Gastrocnemius medialis (tissue), 4 donors: Measurements from ENCODE around the gene CBARP. TPM values are rescaled to one million over a fixed set of nuclear protein-coding genes. Genes with fewer than 3 reads are reported as not detected.

Experiments
- ATAC-seq, 2 donors: fragments of 150-250 bp; one replicate each; pipeline ENCODE4 v1.9.1; 2016
- DNase-seq, 2 donors: peaks; one replicate each; pipeline ENCODE4 v3.0.0-alpha.2; 2019
- H3K27ac ChIP-seq, 4 donors: fragments of 200-600 bp; sonication (generic); 1 replicate in 1 of 4; 2 replicates in 3 of 4; pipeline ENCODE4 v1.5.1; 2016 to 2018; ENCODE audit warnings: mild to moderate bottlenecking in 2 of 4, moderate library complexity in 1 of 4
- H3K27me3 ChIP-seq, 3 donors: fragments of 200-600 bp; sonication (generic) in 2 of 3; 1 replicate in 1 of 3; 2 replicates in 2 of 3; pipeline versions ENCODE4 v1.5.1 to v1.6.0; 2016 to 2019; ENCODE audit warnings: mild to moderate bottlenecking in 1 of 3, moderate library complexity in 1 of 3
- H3K36me3 ChIP-seq, 2 donors: fragments of 200-600 bp; sonication (generic) in 1 of 2; one replicate each; pipeline ENCODE4 v1.5.1; 2017 to 2018
- H3K4me1 ChIP-seq, 2 donors: fragments of 200-600 bp; sonication (generic) in 1 of 2; one replicate each; pipeline ENCODE4 v1.5.1; 2016 to 2017; ENCODE audit warnings: mild to moderate bottlenecking in 2 of 2
- H3K4me3 ChIP-seq, 4 donors: fragments of 200-600 bp; sonication (generic) in 3 of 4; 1 replicate in 1 of 4; 2 replicates in 3 of 4; pipeline ENCODE4 v1.5.1; 2016 to 2019; ENCODE audit warnings: mild to moderate bottlenecking in 2 of 4
- H3K9me3 ChIP-seq, 3 donors: fragments of 200-600 bp; sonication (generic) in 2 of 3; 1 replicate in 1 of 3; 2 replicates in 2 of 3; pipeline ENCODE4 v1.5.1; 2016 to 2019
- CTCF ChIP-seq, 5 experiments: fragments of 450-650 bp in 3 of 5; fragments of 200-600 bp in 2 of 5; sonication (generic) in 2 of 5; IDR thresholded peaks in 4 of 5; conservative IDR thresholded peaks in 1 of 5; 1 replicate in 4 of 5; 2 replicates in 1 of 5; pipeline ENCODE4 v1.5.1; 2016 to 2019; ENCODE audit warnings: antibody characterized with exemption in 5 of 5, mild to moderate bottlenecking in 3 of 5, moderate library complexity in 3 of 5
- POLR2A ChIP-seq, 2 donors: fragments of 450-650 bp; IDR thresholded peaks; one replicate each; pipeline ENCODE4 v1.6.1; 2017; ENCODE audit warnings: antibody characterized with exemption in 2 of 2, mild to moderate bottlenecking in 2 of 2, moderate library complexity in 2 of 2
- in situ Hi-C, 4 donors: fragments of 200-750 bp; cut with MboI; loops; one replicate each; pipeline versions ENCODE4 v1.15.0 to v1.8.0; 2017; ENCODE audit warnings: low sequenced_read_pairs in 4 of 4
- intact Hi-C: fragments of 100-400 bp; cut with DNase I; formaldehyde crosslinking; loops from one replicate; pipeline ENCODE4 v1.15.1; 2023; ENCODE audit warnings: low total_unique reads
- total RNA-seq, 4 donors: library from RNA; depleted of rRNA; stranded (reverse); fragments of >200 nt; gene quantifications; one replicate each; pipeline versions ENCODE4 v1.1.0 to v1.2.3, GENCODE V29; 2016

The CBARP gene
- total RNA-seq, 4 donors from 2014 or later: 0.10 to 1.3 (median 0.53) TPM

- no peak for ATAC-seq
- Histone ChIP-seq H3K9me3 (no peaks in the 10 kb centered on the region), H3K36me3 (peaks cover 0 to 42% of the 10 kb centered on the region in 2 donors), H3K4me3 (peak overlapping the region; percentile 51 to 81 (median 72)), H3K27me3 (no peaks in the 10 kb centered on the region), H3K27ac (peak overlapping the region; percentile 92 to 99 (median 98)), H3K4me1 (peaks cover 72 to 79% of the 10 kb centered on the region in 2 donors)
- in situ Hi-C loops (no loop called here), intact Hi-C loops (loop anchor here (10.0 kb wide), 1 partner anchor 476 kb away; the partner anchor contains the start of gene PTBP1)
- TF ChIP-seq POLR2A (IDR thresholded peaks at IDR 0.05): no peak
- no peak for TF ChIP-seq CTCF (IDR thresholded peaks at IDR 0.05 in 4 of 5, conservative IDR thresholded peaks at IDR 0.05 in 1 of 5)
- peak in 1 of 2 donors; percentile 43 for DNase-seq
Measured at GRCh38 chr19:1270854-1271527, 33.2 kb upstream of the CBARP start.

- H3K9me3 ChIP-seq: no peaks in the 10 kb centered on the region
- peak; percentile 4 to 27 for ATAC-seq
- TF ChIP-seq CTCF (IDR thresholded peaks at IDR 0.05 in 4 of 5, conservative IDR thresholded peaks at IDR 0.05 in 1 of 5) (no peak), POLR2A (IDR thresholded peaks at IDR 0.05) (no peak)
- peak overlapping the region; percentile 51 to 81 (median 72) for H3K4me3 ChIP-seq
- H3K27me3 ChIP-seq: no peaks in the 10 kb centered on the region
- H3K27ac ChIP-seq: peak overlapping the region; percentile 92 to 99 (median 98)
- in situ Hi-C loops (no loop called here), intact Hi-C loops (loop anchor here (10.0 kb wide), 1 partner anchor 476 kb away; the partner anchor contains the start of gene PTBP1)
- DNase-seq: peak; percentile 61 to 87
- H3K4me1 ChIP-seq: peaks cover 75 to 83% of the 10 kb centered on the region in 2 donors
- peaks cover 0 to 42% of the 10 kb centered on the region in 2 donors for H3K36me3 ChIP-seq
Measured at GRCh38 chr19:1270213-1270853, 32.5 kb upstream of the CBARP start.

- H3K27ac ChIP-seq: peak overlapping the region; percentile 92 to 99 (median 98)
- DNase-seq (peak; percentile 76 to 88), ATAC-seq (peak; percentile 59)
- TF ChIP-seq CTCF (IDR thresholded peaks at IDR 0.05 in 4 of 5, conservative IDR thresholded peaks at IDR 0.05 in 1 of 5): peak in 2 of 5 experiments; percentile 13 to 21
- TF ChIP-seq POLR2A (IDR thresholded peaks at IDR 0.05): peak in 1 of 2 donors; percentile 50
- in situ Hi-C loops: no loop called here
- no peaks in the 10 kb centered on the region for H3K9me3 ChIP-seq
- peaks cover 0 to 39% of the 10 kb centered on the region in 2 donors for H3K36me3 ChIP-seq
- intact Hi-C loops: loop anchor here (1.0 to 10.0 kb wide), 2 partner anchors 167 to 475 kb away; partner anchors contain the start of gene PTBP1
- H3K4me1 ChIP-seq: peaks cover 71 to 78% of the 10 kb centered on the region in 2 donors
- no peaks in the 10 kb centered on the region for H3K27me3 ChIP-seq
- peak overlapping the region; percentile 51 to 81 (median 72) for H3K4me3 ChIP-seq
Measured at GRCh38 chr19:1269478-1270212, 31.8 kb upstream of the CBARP start.

GRCh38 chr19:1269065-1269477, 31.3 kb upstream of the CBARP start, which contains the start of gene CIRBP:
Gene CIRBP, plus strand, starts transcription at chr19:1269332. Its CDS starts 1,602 bp downstream, at chr19:1270934.
- peak within 1 kb of the TSS; percentile 92 to 99 (median 98) for H3K27ac ChIP-seq
- no peaks in the 10 kb centered on the region for H3K9me3 ChIP-seq
- H3K36me3 ChIP-seq: peaks cover 0 to 33% of the 10 kb centered on the region in 2 donors
- H3K4me1 ChIP-seq: peaks cover 66 to 72% of the 10 kb centered on the region in 2 donors
- intact Hi-C loops: loop anchor here (1.0 kb wide), 1 partner anchor 167 kb away; no protein-coding TSS in a partner anchor
- peak in 1 of 5 experiments; percentile 40 for TF ChIP-seq CTCF (IDR thresholded peaks at IDR 0.05 in 4 of 5, conservative IDR thresholded peaks at IDR 0.05 in 1 of 5)
- peak; percentile 99 to 100 for TF ChIP-seq POLR2A (IDR thresholded peaks at IDR 0.05)
- DNase-seq (peak; percentile 100), ATAC-seq (peak; percentile 66 to 76)
- peak within 1 kb of the TSS; percentile 51 to 81 (median 72) for H3K4me3 ChIP-seq
- no peaks in the 10 kb centered on the region for H3K27me3 ChIP-seq
- in situ Hi-C loops: no loop called here
